Measurements from ENCODE around the gene LTO1.

LTO1 gene

DNA sequence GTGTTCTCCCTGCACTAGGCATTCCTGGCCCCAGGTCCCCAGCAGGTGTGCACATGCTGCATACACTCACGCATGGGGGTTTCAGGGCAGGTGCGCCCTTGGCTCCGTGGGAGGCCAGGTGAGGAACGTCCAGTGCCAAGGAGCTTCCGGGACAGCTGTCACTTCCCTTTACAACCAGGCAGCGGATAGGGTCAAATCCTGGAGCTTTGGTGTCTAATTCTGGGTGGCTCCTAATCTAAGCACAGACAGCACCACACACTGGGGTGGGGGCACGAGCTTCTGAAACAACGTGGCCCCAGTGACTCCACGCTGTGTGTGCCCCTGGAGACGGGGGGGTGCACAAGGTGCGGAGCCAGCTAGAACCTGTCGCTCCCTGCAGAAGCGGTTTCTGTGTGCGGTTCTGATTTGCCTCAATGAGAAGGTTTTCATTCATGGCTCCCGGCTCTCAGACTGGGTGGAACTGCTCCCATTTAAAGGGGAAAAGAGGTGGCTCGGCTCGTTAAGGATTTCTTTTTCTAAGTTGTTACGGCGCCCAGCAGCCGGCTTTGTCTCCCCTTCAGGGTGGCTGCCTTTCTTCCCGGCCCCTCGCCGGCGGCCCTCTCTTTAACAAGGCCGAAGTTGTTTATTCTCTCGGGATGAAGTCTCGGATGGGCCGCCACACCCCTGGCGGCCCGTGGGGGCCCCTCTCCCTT lies 29.2 kb downstream of the LTO1 start:
- Histone ChIP-seq H3K4me1 (ENCODE audit: control insufficient read depth, insufficient read depth, low read length) (no peaks in the 10 kb centered on the region), H3K36me3 (ENCODE audit: control insufficient read depth, insufficient read depth, low read length) (peaks cover 44% of the 10 kb centered on the region), H3K4me3 (ENCODE audit: low read depth, low read length) (no peak overlapping the region), H3K27me3 (ENCODE audit: control insufficient read depth, insufficient read depth, low read length) (no peaks in the 10 kb centered on the region), H3K9me3 (ENCODE audit: control insufficient read depth, insufficient read depth, low read length) (no peaks in the 10 kb centered on the region), H3K9ac (ENCODE audit: low read depth, low read length) (no peak overlapping the region)

DNA sequence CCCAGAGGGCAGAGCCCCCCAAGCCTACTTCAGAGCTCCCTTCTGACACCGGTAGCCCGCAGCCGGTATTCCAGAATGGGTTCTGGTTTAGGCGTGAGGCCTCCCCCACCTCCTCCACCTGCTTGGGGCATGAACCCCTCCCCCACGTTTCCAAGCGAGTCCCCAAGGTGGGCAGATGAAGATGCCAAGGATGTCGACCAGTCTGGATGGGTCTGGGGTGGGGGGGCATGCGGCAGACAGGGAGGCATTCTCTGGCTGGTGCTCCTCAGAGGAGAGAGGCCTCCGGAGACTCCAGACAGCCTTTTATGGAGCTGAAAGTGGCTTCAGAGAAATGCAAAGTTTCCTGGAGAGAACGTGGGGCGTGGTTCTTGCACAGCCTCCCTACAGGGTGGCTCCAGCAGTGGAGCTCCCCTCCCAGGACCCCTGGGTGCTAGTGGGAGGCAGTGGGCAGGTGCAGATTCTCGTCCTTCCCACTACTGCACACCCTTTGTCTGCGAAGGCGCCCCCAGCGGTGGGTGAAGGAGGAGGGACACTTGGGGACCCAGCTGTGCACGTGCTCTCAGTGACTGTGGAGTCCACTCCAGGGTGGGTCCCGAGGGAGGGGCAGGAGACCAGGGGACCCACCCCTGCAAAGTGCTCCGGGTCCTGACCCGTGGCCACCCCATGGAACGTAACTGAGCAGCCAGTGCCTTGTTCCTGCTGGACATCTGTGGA lies 30.0 kb downstream of the LTO1 start:
- Histone ChIP-seq H3K27me3 (ENCODE audit: control insufficient read depth, insufficient read depth, low read length) (peaks cover 3% of the 10 kb centered on the region), H3K4me3 (ENCODE audit: low read depth, low read length) (no peak overlapping the region), H3K4me1 (ENCODE audit: control insufficient read depth, insufficient read depth, low read length) (no peaks in the 10 kb centered on the region), H3K9me3 (ENCODE audit: control insufficient read depth, insufficient read depth, low read length) (no peaks in the 10 kb centered on the region), H3K36me3 (ENCODE audit: control insufficient read depth, insufficient read depth, low read length) (peaks cover 40% of the 10 kb centered on the region), H3K9ac (ENCODE audit: low read depth, low read length) (no peak overlapping the region)

DNA sequence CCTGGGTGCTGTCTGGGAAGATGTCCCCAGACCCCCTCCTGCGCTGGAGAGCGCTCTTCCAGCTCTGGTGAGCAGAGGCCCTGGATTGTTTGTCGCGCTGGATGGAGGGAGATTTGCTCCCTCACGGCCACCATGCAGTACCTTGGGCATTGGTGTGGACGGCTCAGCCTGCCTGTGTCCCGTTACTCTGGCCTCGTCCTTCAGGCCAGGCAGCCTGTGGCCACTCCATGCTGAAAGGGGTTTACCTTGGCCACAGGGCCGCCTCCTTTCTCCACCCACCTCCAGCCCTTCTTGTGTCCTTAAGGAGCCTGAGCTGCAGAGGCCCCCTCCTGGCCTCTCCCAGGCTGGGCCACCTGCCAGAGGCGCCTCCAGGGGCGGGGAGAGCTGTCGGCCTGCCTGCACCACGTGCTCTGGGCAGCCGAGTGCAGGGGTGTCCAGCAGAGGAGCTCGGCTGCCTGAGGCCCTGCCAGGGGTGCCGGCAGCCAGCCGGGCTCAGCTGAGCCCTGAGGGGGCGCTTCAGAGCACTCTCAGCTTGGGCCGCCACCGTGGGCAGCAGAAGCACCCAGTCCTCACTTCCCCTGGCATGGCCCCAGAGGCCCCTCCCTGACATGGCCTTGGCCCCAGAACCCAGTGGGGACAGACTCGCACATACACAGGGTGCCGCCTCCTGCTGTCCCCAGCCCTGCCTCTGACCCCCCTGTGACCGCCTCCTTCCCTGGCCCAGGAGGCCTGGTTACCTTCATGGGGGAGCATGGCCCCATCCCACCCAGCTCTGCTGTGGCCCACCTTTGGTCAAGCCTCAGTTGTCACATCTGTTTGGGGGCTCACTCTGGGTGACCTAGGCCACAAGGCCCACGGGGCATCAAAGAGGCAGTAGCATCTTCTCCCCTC lies 30.8 kb downstream of the LTO1 start:
- no peaks in the 10 kb centered on the region for H3K4me1 ChIP-seq (ENCODE audit: control insufficient read depth, insufficient read depth, low read length)
- H3K36me3 ChIP-seq (ENCODE audit: control insufficient read depth, insufficient read depth, low read length): peaks cover 32% of the 10 kb centered on the region
- H3K4me3 ChIP-seq (ENCODE audit: low read depth, low read length): no peak overlapping the region
- no peak overlapping the region for H3K9ac ChIP-seq (ENCODE audit: low read depth, low read length)
- no peaks in the 10 kb centered on the region for H3K9me3 ChIP-seq (ENCODE audit: control insufficient read depth, insufficient read depth, low read length)
- H3K27me3 ChIP-seq (ENCODE audit: control insufficient read depth, insufficient read depth, low read length): peaks cover 6% of the 10 kb centered on the region

DNA sequence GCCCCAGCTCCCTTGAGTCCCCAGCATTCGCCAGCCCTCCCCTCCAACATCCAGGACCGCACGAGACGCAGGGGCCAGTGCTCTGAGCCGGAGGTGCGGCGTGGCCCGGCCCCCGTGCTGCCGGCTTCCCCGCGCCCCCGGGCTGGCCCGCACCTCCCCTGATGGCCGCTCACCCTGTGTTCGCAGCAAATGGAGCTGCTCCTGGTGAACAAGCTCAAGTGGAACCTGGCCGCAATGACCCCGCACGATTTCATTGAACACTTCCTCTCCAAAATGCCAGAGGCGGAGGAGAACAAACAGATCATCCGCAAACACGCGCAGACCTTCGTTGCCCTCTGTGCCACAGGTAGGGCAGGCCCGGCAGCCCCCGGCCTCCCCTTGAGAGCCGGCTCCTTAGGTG lies 31.5 kb downstream of the LTO1 start:
- Histone ChIP-seq H3K9me3 (ENCODE audit: control insufficient read depth, insufficient read depth, low read length) (no peaks in the 10 kb centered on the region), H3K9ac (ENCODE audit: low read depth, low read length) (peak overlapping the region; percentile 47), H3K4me1 (ENCODE audit: control insufficient read depth, insufficient read depth, low read length) (no peaks in the 10 kb centered on the region), H3K36me3 (ENCODE audit: control insufficient read depth, insufficient read depth, low read length) (peaks cover 26% of the 10 kb centered on the region), H3K27me3 (ENCODE audit: control insufficient read depth, insufficient read depth, low read length) (peaks cover 6% of the 10 kb centered on the region), H3K4me3 (ENCODE audit: low read depth, low read length) (no peak overlapping the region)

DNA sequence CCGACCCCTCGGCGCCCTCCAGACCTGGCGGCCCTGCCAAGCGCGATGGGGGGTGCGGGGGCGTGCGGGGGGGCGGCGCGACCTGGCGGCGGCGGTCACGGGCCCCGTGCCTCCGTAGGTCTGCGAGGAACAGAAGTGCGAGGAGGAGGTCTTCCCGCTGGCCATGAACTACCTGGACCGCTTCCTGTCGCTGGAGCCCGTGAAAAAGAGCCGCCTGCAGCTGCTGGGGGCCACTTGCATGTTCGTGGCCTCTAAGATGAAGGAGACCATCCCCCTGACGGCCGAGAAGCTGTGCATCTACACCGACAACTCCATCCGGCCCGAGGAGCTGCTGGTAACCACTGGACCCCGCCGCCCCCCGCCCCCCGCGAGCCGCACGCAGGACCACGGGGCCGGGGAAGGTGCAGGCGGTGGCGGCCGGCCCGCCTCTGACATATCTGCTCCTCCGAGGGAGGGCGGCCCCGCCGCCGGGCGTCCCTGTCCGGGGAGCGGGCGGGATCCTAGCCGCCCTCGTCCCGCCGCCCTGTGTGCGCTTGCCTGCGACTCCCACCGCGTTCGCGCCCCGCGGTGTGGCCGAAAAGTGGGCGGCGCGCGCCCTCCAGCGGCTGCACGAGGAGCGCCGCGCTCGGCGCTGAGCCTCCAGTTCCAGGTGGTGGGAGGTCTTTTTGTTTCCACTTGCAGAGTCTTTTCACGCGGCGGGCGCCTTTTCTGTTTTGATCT lies 32.1 kb downstream of the LTO1 start:
- Histone ChIP-seq H3K36me3 (ENCODE audit: control insufficient read depth, insufficient read depth, low read length) (peaks cover 21% of the 10 kb centered on the region), H3K27me3 (ENCODE audit: control insufficient read depth, insufficient read depth, low read length) (peaks cover 6% of the 10 kb centered on the region), H3K9ac (ENCODE audit: low read depth, low read length) (no peak overlapping the region), H3K4me1 (ENCODE audit: control insufficient read depth, insufficient read depth, low read length) (no peaks in the 10 kb centered on the region), H3K4me3 (ENCODE audit: low read depth, low read length) (peak overlapping the region; percentile 52), H3K9me3 (ENCODE audit: control insufficient read depth, insufficient read depth, low read length) (no peaks in the 10 kb centered on the region)

DNA sequence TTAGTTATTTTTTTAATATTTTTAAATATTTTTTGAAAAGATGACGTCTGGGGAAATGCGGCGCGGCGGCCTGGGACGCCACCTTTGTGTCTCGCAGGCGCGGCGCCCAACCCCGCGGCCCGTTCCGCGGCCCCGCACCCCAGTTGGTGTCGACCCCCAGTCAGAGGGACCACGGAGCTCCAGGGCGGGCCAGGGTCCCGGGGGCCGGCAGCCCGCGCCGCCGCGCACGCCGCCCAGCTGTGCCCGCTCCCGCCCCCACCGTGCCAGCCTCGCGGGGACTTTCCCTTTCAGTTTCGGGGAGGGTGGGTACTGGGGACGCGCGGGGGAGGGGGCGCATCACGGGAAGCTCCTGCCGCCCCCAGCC lies 32.6 kb downstream of the LTO1 start:
- no peaks in the 10 kb centered on the region for H3K9me3 ChIP-seq (ENCODE audit: control insufficient read depth, insufficient read depth, low read length)
- H3K9ac ChIP-seq (ENCODE audit: low read depth, low read length): peak overlapping the region; percentile 70
- H3K4me1 ChIP-seq (ENCODE audit: control insufficient read depth, insufficient read depth, low read length): no peaks in the 10 kb centered on the region
- peaks cover 18% of the 10 kb centered on the region for H3K36me3 ChIP-seq (ENCODE audit: control insufficient read depth, insufficient read depth, low read length)
- H3K4me3 ChIP-seq (ENCODE audit: low read depth, low read length): peak overlapping the region; percentile 83
- H3K27me3 ChIP-seq (ENCODE audit: control insufficient read depth, insufficient read depth, low read length): peaks cover 6% of the 10 kb centered on the region

DNA sequence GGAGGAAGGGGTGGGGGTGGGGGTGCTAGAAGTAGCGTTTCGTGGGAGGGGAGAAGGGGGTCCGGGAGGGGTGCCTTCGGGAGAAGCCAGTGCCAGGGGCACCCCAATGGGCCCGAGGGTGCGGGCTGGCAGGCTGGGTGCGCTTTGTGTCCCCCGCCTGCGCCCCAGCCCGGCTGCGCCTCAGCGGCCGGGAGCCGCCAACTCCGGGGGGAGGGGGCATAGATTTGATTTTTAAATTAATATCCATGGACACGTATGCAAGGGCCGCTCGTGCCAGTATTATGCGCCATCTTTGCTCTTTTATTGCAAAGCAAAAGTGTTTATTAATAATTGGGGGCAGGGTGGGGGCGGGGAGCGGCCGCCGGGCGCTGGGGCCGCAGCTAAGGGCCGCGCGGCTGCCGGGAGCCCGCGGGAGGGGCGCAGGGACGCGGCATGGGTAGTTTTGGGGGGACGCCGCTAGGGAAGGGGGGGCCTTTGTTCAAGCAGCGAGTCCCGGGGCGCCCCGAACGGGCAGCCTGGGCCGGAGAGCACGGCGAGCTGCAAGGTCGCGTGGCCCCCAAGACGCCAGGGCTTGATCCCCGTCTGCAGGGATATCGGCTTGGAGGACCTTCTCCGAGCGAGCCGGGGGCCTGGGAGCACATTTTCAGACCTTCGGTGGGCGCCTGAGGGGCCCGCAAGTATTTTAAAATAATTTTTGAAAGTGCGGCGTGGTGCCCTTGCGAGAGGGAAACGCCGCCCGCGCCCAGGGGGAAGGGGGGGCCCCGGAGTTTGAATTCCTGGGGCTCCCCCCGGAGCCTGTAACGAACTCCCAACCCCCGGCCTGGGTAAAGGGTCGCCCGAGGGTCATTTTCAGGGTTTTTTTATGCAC lies 33.2 kb downstream of the LTO1 start:
- Histone ChIP-seq H3K4me1 (ENCODE audit: control insufficient read depth, insufficient read depth, low read length) (no peaks in the 10 kb centered on the region), H3K36me3 (ENCODE audit: control insufficient read depth, insufficient read depth, low read length) (peaks cover 18% of the 10 kb centered on the region), H3K4me3 (ENCODE audit: low read depth, low read length) (peak overlapping the region; percentile 83)

DNA sequence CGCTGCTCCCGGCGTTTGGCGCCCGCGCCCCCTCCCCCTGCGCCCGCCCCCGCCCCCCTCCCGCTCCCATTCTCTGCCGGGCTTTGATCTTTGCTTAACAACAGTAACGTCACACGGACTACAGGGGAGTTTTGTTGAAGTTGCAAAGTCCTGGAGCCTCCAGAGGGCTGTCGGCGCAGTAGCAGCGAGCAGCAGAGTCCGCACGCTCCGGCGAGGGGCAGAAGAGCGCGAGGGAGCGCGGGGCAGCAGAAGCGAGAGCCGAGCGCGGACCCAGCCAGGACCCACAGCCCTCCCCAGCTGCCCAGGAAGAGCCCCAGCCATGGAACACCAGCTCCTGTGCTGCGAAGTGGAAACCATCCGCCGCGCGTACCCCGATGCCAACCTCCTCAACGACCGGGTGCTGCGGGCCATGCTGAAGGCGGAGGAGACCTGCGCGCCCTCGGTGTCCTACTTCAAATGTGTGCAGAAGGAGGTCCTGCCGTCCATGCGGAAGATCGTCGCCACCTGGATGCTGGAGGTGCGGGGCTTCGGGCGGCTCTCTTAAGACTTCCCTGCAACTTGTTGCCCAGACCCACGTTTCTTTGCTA lies 34.1 kb downstream of the LTO1 start, which contains the start of gene CCND1:
TSS of gene CCND1 (plus strand) at position 162 of the 587 bp plus-strand sequence. CDS start at position 320, 158 bp downstream.
- peak within 1 kb of the TSS; percentile 54 for H3K9ac ChIP-seq (ENCODE audit: low read depth, low read length)

More for the DNA sequence above, 33.2 kb downstream of the LTO1 start:
- Histone ChIP-seq H3K27me3 (ENCODE audit: control insufficient read depth, insufficient read depth, low read length) (peaks cover 12% of the 10 kb centered on the region), H3K9me3 (ENCODE audit: control insufficient read depth, insufficient read depth, low read length) (no peaks in the 10 kb centered on the region), H3K9ac (ENCODE audit: low read depth, low read length) (peak overlapping the region; percentile 70)

DNA sequence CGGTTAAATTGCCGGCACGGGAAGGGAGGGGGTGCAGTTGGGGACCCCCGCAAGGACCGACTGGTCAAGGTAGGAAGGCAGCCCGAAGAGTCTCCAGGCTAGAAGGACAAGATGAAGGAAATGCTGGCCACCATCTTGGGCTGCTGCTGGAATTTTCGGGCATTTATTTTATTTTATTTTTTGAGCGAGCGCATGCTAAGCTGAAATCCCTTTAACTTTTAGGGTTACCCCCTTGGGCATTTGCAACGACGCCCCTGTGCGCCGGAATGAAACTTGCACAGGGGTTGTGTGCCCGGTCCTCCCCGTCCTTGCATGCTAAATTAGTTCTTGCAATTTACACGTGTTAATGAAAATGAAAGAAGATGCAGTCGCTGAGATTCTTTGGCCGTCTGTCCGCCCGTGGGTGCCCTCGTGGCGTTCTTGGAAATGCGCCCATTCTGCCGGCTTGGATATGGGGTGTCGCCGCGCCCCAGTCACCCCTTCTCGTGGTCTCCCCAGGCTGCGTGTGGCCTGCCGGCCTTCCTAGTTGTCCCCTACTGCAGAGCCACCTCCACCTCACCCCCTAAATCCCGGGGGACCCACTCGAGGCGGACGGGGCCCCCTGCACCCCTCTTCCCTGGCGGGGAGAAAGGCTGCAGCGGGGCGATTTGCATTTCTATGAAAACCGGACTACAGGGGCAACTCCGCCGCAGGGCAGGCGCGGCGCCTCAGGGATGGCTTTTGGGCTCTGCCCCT lies 34.7 kb downstream of the LTO1 start:
- peaks cover 15% of the 10 kb centered on the region for H3K36me3 ChIP-seq (ENCODE audit: control insufficient read depth, insufficient read depth, low read length)
- peak overlapping the region; percentile 9 for H3K9ac ChIP-seq (ENCODE audit: low read depth, low read length)
- peaks cover 4% of the 10 kb centered on the region for H3K4me1 ChIP-seq (ENCODE audit: control insufficient read depth, insufficient read depth, low read length)
- H3K9me3 ChIP-seq (ENCODE audit: control insufficient read depth, insufficient read depth, low read length): no peaks in the 10 kb centered on the region
- H3K27me3 ChIP-seq (ENCODE audit: control insufficient read depth, insufficient read depth, low read length): peaks cover 25% of the 10 kb centered on the region
- peak overlapping the region; percentile 65 for H3K4me3 ChIP-seq (ENCODE audit: low read depth, low read length)

More for the DNA sequence above, 34.1 kb downstream of the LTO1 start, which contains the start of gene CCND1:
- peaks cover 18% of the 10 kb centered on the region for H3K36me3 ChIP-seq (ENCODE audit: control insufficient read depth, insufficient read depth, low read length)
- H3K27me3 ChIP-seq (ENCODE audit: control insufficient read depth, insufficient read depth, low read length): peaks cover 18% of the 10 kb centered on the region
- H3K9me3 ChIP-seq (ENCODE audit: control insufficient read depth, insufficient read depth, low read length): no peaks in the 10 kb centered on the region
- H3K4me3 ChIP-seq (ENCODE audit: low read depth, low read length): peak within 1 kb of the TSS; percentile 83
- peaks cover 3% of the 10 kb centered on the region for H3K4me1 ChIP-seq (ENCODE audit: control insufficient read depth, insufficient read depth, low read length)

DNA sequence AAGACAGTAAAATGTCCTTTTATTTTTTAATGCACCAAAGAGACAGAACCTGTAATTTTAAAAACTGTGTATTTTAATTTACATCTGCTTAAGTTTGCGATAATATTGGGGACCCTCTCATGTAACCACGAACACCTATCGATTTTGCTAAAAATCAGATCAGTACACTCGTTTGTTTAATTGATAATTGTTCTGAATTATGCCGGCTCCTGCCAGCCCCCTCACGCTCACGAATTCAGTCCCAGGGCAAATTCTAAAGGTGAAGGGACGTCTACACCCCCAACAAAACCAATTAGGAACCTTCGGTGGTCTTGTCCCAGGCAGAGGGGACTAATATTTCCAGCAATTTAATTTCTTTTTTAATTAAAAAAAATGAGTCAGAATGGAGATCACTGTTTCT lies 35.3 kb downstream of the LTO1 start:
- Histone ChIP-seq H3K9ac (ENCODE audit: low read depth, low read length) (peak overlapping the region; percentile 9), H3K27me3 (ENCODE audit: control insufficient read depth, insufficient read depth, low read length) (peaks cover 28% of the 10 kb centered on the region), H3K4me3 (ENCODE audit: low read depth, low read length) (peak overlapping the region; percentile 65), H3K9me3 (ENCODE audit: control insufficient read depth, insufficient read depth, low read length) (no peaks in the 10 kb centered on the region), H3K4me1 (ENCODE audit: control insufficient read depth, insufficient read depth, low read length) (peaks cover 4% of the 10 kb centered on the region), H3K36me3 (ENCODE audit: control insufficient read depth, insufficient read depth, low read length) (peaks cover 13% of the 10 kb centered on the region)

All from iPS-15b (cell line).